Adrenal gland (tissue), 12 donors: ENCODE measurements around the gene SMTNL2. TPM values are rescaled to one million over a fixed set of nuclear protein-coding genes. Genes with fewer than 3 reads are reported as not detected.
"Not testable (repeated sequence)": the region's sequence is repeated elsewhere in the genome, so short reads cannot be mapped to it uniquely, and the experiment has no call there.

Experiments
- DNase-seq, 7 donors: peaks; one replicate each; pipeline ENCODE4 v3.0.0-alpha.2; 2019 to 2020
- H3K27ac ChIP-seq, 5 donors: fragments of 200-600 bp; sonication (generic) in 4 of 5; 1 replicate in 3 of 5; 2 replicates in 2 of 5; pipeline versions ENCODE4 v1.5.1 to v1.8.0; 2016 to 2020; ENCODE audit warnings: mild to moderate bottlenecking in 1 of 5
- H3K27me3 ChIP-seq: fragments of 200-600 bp; 2 replicates; pipeline ENCODE4 v1.8.0; 2021
- H3K36me3 ChIP-seq, 2 donors: fragments of 200-600 bp; replicated peaks in 1 of 2; 1 replicate in 1 of 2; 2 replicates in 1 of 2; pipeline versions ENCODE4 v1.5.1 to v1.8.0; 2018 to 2022
- H3K4me1 ChIP-seq, 2 donors: fragments of 200-600 bp; replicated peaks in 1 of 2; 1 replicate in 1 of 2; 2 replicates in 1 of 2; pipeline versions ENCODE4 v1.5.1 to v1.8.0; 2018 to 2021
- H3K4me3 ChIP-seq, 4 donors: fragments of 200-600 bp; sonication (generic) in 3 of 4; one replicate each; pipeline ENCODE4 v1.5.1; 2016 to 2018
- H3K9me3 ChIP-seq, 3 donors: fragments of 200-600 bp; sonication (generic) in 1 of 3; replicated peaks in 1 of 3; 1 replicate in 2 of 3; 2 replicates in 1 of 3; pipeline versions ENCODE4 v1.5.1 to v1.8.0; 2016 to 2021
- POLR2A ChIP-seq, 2 donors: fragments of 450-650 bp; IDR thresholded peaks; one replicate each; pipeline ENCODE4 v1.6.1; 2017; ENCODE audit warnings: antibody characterized with exemption in 2 of 2, mild to moderate bottlenecking in 2 of 2, moderate library complexity in 1 of 2
- WGBS, 4 donors: extraction: QIAGEN DNeasy Blood & Tissue Kit in 2 of 4; methylation state at CpG; one replicate each; pipeline versions ENCODE4 v1.1.5 to v1.1.7; 2013 to 2017; 5-methylcytosine and 5-hydroxymethylcytosine counted together
- intact Hi-C, 2 donors: fragments of 100-400 bp; cut with DNase I; formaldehyde crosslinking; loops; one replicate each; pipeline versions ENCODE4 v1.14.1 to v1.15.0; 2022 to 2023
- polyA plus RNA-seq, 3 donors: library from polyadenylated mRNA; stranded (reverse); fragments of 200-250 nt in 2 of 3; fragments of 350-450 nt in 1 of 3; fragmentation: Illumina TruSeq in 1 of 3; extraction: RNeasy Lipid Tissue Mini Kit (QIAGEN cat#74804) in 1 of 3; gene quantifications; one replicate each; pipeline ENCODE4 v1.2.3, GENCODE V29; 2013 to 2014
- total RNA-seq, 9 donors: library from RNA; depleted of rRNA in 4 of 9; stranded (reverse); fragments of >200 nt in 4 of 9; fragments of 120-200 nt in 1 of 9; fragmentation: NEBNext Ultra II Directional in 1 of 9; extraction: Animal tissue kit (Norgen Biotek cat#: 25700) in 1 of 9; gene quantifications; one replicate each; pipeline versions ENCODE4 v1.1.0 to v1.2.4, GENCODE V29; 2013 to 2023
- TF ChIP-seq, protein P1 (sequence below), 6 experiments: fragments of 450-650 bp in 4 of 6; fragments of 200-600 bp in 2 of 6; sonication (generic) in 1 of 6; IDR thresholded peaks; 1 replicate in 5 of 6; 2 replicates in 1 of 6; pipeline versions ENCODE4 v1.5.1 to v1.8.0; 2016 to 2021; ENCODE audit warnings: antibody characterized with exemption in 6 of 6, mild to moderate bottlenecking in 2 of 6, moderate library complexity in 1 of 6
- donor health status: healthy with polysubstance abuse.
- donor health status: Bipolar disorder and iron deficiency.
- donor health status: DM: yes; HTN: yes; CAD: no.
- donor health status: DM: no; HTN: no; CAD: no.
- donor health status: DM: no; HTN: no; CAD: no.
- donor health status: DM: yes; HTN: yes; CAD: no.

SMTNL2 gene
- total and polyA plus RNA-seq, 12 donors, result 0.11 to 0.94 (median 0.17) TPM; not detected in 5

DNA sequence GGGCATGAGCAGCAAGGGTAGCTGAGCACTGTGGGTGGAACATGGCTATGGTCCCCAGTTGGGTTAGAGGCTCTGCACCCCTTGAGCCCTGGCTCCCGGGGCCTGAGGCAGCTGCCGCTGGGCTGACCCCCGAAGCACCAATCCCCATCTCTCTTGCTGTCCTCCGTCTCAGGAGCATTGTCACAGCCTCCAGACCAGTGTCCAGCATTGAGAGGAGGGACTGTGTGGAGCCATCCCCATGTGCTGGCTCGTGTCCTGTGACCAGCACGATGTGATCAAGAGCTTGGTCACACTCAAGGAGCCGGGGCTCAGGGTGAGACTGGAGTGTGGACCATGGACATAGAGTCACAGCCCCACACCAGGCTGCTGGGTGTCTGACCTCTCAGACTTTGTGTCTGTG is 2.9 kb downstream of the SMTNL2 start:
- peaks cover 6 to 9% of the 10 kb centered on the region in 2 donors for H3K4me1 ChIP-seq
- DNase-seq, result no peak
- 93 to 95% (median 95%) methylated on average over 5 to 7 of the region's 7 CpGs for WGBS, 4 donors
- intact Hi-C loops, result no loop called here
- H3K27ac ChIP-seq, result no peak overlapping the region
- H3K9me3 ChIP-seq, result no peaks in the 10 kb centered on the region
- no peaks in the 10 kb centered on the region for H3K36me3 ChIP-seq
- TF ChIP-seq POLR2A (IDR thresholded peaks at IDR 0.05), result no peak
- TF ChIP-seq, protein P1, sequence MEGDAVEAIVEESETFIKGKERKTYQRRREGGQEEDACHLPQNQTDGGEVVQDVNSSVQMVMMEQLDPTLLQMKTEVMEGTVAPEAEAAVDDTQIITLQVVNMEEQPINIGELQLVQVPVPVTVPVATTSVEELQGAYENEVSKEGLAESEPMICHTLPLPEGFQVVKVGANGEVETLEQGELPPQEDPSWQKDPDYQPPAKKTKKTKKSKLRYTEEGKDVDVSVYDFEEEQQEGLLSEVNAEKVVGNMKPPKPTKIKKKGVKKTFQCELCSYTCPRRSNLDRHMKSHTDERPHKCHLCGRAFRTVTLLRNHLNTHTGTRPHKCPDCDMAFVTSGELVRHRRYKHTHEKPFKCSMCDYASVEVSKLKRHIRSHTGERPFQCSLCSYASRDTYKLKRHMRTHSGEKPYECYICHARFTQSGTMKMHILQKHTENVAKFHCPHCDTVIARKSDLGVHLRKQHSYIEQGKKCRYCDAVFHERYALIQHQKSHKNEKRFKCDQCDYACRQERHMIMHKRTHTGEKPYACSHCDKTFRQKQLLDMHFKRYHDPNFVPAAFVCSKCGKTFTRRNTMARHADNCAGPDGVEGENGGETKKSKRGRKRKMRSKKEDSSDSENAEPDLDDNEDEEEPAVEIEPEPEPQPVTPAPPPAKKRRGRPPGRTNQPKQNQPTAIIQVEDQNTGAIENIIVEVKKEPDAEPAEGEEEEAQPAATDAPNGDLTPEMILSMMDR (IDR thresholded peaks at IDR 0.05), result no peak
- no peak overlapping the region for H3K4me3 ChIP-seq
- peaks cover 29% of the 10 kb centered on the region for H3K27me3 ChIP-seq

DNA sequence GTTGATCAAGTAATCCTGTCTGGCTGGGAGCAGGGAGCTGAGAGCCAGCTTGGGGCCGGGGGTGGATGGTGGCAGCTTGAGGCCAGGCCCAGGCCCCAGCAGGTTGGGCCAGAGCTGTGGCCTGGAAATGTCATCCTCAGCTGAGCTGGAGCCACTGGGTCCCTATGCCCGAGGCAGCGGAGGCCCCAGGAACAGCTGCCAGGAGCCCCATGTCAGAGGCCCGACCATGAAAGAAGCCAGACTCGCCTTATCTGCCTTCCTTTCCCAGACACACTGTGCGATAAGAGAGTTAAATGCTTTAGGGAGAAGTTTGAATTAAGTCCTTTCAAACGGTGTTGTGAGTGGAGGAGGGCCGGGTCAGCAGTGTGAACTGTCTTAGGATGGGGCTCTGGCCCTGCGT is 3.5 kb downstream of the SMTNL2 start:
- Histone ChIP-seq H3K4me3 (no peak overlapping the region), H3K4me1 (peaks cover 6 to 9% of the 10 kb centered on the region in 2 donors), H3K9me3 (no peaks in the 10 kb centered on the region), H3K36me3 (no peaks in the 10 kb centered on the region), H3K27ac (no peak overlapping the region), H3K27me3 (peaks cover 25% of the 10 kb centered on the region)
- no peak for TF ChIP-seq POLR2A (IDR thresholded peaks at IDR 0.05)
- TF ChIP-seq, protein P1 (IDR thresholded peaks at IDR 0.05), result no peak
- intact Hi-C loops, result no loop called here
- 71 to 87% (median 81%) methylated on average over 7 to 9 of the region's 9 CpGs for WGBS, 4 donors
- DNase-seq, result no peak

DNA sequence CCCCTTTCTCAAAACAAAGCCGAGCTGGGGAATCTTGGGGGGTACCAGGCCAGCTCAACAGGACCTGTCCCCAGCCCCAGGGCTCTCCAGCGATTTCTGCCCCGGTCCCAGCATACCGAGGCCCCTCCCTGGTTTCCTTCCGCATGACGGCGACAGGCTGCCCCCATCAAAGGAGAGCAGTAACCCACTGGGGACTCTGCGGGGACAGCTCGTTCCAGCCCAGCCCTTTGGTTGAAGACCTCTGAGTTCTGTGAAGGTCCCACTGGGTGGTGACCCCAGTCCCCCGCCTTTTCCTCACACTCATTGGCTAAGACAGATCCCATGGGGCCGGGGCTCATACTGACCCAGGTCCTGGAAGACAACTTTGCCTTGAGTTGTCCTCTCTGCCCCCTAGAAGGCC is 4.1 kb downstream of the SMTNL2 start:
- TF ChIP-seq, protein P1 (IDR thresholded peaks at IDR 0.05), result no peak
- TF ChIP-seq POLR2A (IDR thresholded peaks at IDR 0.05), result no peak
- no peaks in the 10 kb centered on the region for H3K9me3 ChIP-seq
- H3K27me3 ChIP-seq, result peaks cover 19% of the 10 kb centered on the region
- no peak overlapping the region for H3K4me3 ChIP-seq
- peaks cover 6 to 9% of the 10 kb centered on the region in 2 donors for H3K4me1 ChIP-seq
- DNase-seq, result no peak
- H3K27ac ChIP-seq, result no peak overlapping the region
- intact Hi-C loops, result no loop called here
- no peaks in the 10 kb centered on the region for H3K36me3 ChIP-seq
- WGBS, 4 donors, result 82 to 93% (median 88%) methylated on average over 11 of the region's 11 CpGs

DNA sequence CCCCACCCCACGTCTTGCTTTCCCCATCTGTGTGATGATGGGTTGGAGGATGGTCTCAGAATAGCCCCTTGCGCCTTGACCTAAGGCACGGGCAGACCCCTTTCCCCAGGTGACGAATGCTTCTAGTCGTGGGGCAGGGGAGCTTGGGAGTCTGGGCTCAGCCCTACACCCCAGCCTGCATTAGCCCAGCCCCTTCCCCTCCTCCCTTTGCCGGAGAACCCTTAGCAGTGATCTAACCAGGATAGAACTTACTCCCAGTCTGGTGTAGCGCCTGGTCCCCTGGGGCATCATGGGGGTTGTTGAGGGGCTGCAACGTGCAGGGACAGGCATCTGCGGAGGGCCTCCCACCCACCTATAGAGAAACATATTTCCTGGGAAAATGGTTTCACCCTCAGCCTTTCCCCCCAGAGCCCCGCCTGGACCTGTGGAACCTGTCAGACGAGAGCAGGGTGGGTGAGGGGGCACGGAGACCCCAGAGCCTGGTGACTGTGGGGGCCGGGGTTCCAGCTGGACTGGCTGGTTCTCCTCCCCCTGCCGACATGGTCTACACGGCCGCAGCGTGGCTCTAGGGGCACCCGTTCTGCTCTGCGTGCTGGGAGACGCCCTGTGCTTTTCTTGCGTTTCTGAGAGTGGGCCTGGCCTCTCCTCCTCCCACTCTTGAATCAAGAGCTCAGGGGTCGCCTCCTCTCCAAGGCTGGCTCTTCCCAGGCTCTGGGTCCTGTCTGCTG is 4.7 kb downstream of the SMTNL2 start:
- Histone ChIP-seq H3K36me3 (no peaks in the 10 kb centered on the region), H3K27me3 (peaks cover 12% of the 10 kb centered on the region), H3K4me1 (peaks cover 5 to 6% of the 10 kb centered on the region in 2 donors), H3K9me3 (no peaks in the 10 kb centered on the region), H3K4me3 (no peak overlapping the region), H3K27ac (no peak overlapping the region)
- TF ChIP-seq POLR2A (IDR thresholded peaks at IDR 0.05), result no peak
- TF ChIP-seq, protein P1 (IDR thresholded peaks at IDR 0.05), result no peak
- DNase-seq, result no peak
- intact Hi-C loops, result no loop called here
- WGBS, 4 donors, result 80 to 86% (median 82%) methylated on average over 10 to 22 of the region's 22 CpGs

DNA sequence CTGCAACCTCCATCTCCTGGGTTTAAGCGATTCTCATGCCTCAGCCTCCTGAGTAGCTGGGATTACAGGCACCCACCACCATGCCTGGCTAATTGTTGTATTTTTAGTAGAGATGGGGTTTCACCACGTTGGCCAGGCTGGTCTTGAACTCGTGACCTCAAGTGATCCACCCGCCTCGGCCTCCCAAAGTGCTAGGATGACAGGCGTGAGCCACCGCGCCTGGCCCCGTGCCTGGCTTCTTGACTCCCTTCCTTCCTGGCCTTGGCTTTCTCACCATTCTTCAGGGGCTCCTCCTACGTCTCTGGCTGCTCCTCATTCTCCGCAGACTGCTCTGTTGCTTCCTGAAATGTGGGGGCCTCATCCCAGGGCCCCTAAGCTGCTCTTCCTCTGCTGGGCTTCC is 5.7 kb downstream of the SMTNL2 start:
- 60 to 77% (median 72%) methylated on average over 10 to 11 of the region's 11 CpGs for WGBS, 4 donors
- H3K4me3 ChIP-seq, H3K27me3 ChIP-seq, DNase-seq, H3K4me1 ChIP-seq, H3K36me3 ChIP-seq, intact Hi-C loops, H3K9me3 ChIP-seq, H3K27ac ChIP-seq: not testable (repeated sequence)
